Measurements from ENCODE around the gene PSTPIP1.

Gene PSTPIP1

DNA sequence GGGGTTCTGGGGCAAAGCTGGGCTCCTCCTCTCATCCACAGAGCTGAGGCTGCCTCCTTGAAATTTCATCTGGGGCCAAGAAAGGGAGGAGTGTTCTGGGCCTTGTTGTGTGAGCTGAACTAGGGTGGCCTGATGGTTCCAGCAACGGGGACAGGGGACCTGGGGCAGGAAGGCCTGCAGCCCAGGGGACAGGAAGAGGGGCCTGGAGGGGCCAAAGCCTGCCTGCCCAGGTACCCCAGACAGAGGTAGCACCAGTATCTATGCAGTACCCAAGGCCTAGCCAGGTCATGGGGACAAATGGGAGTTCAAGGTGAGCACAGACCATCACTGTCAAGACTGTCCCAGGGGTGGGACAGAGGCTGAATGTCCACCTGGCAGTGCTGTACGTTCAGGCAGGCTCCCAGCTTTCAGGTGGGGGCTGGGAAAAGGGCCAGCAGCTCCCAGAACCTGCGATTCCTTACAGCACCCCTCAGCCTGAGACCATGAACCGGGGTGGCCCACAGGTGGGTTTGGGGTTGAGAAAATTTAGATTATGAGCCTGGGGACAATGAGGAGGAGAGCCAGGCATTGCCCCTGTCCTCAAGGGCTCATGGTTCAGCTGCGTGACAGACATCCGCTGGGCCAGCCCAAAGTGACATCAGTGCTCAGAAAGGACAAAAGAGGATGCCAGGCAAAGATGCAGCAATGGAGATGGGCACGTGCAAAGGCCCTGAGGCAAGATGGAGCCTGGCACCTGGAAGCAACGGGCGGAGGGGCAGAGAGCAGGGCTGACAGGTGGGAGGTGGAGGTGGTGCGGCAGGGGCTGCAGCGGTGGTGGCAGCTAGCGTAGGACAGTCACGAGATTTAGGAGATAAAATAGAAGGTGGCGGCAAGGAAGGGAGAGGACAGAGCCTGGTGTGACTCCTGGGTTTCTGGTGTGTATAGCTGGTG lies 28.0 kb downstream of the PSTPIP1 start:
- DNase-seq (ENCODE audit: extremely low read depth, low read depth): no peak
- H3K4me3 ChIP-seq (replicated peaks; ENCODE audit: low read depth, low read length): no peak overlapping the region
- TF ChIP-seq, protein P1, sequence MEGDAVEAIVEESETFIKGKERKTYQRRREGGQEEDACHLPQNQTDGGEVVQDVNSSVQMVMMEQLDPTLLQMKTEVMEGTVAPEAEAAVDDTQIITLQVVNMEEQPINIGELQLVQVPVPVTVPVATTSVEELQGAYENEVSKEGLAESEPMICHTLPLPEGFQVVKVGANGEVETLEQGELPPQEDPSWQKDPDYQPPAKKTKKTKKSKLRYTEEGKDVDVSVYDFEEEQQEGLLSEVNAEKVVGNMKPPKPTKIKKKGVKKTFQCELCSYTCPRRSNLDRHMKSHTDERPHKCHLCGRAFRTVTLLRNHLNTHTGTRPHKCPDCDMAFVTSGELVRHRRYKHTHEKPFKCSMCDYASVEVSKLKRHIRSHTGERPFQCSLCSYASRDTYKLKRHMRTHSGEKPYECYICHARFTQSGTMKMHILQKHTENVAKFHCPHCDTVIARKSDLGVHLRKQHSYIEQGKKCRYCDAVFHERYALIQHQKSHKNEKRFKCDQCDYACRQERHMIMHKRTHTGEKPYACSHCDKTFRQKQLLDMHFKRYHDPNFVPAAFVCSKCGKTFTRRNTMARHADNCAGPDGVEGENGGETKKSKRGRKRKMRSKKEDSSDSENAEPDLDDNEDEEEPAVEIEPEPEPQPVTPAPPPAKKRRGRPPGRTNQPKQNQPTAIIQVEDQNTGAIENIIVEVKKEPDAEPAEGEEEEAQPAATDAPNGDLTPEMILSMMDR (IDR thresholded peaks at IDR 0.05; ENCODE audit: low read depth, low read length, missing control alignments): no peak

DNA sequence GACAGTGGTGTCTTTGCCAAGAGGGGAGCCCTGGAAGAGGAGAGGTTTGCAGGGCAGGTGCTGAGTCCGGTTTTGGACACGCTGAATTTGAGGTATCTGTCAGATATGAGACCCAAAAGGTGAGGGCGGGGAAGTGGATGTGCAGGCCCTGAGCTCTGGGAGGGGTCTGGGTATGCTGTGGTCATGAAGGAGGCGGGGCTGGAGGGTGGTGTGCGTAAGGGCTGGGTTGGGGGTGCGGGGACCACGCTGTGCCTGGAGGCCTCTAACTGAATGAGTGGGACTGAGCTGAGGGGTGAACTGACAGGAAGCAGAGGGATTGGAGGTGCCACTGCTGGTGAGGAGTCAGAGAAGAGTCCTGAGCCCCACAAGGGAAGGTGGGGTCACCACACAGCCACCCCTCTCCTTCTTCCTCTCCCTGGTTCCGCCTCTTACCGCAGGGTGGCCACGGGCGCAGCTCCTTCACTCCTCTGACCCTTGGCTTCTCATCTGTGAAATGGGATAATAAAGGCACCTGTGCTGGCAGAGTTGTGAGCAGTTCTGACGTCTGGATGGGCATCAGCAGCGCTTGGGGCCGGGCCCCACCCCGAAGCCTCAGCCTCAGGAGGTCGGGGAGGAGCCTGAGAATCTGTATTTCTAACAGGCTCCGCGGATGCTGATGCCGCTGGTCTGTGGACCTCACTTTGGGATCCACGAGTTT lies 28.8 kb downstream of the PSTPIP1 start:
- no peak overlapping the region for H3K4me3 ChIP-seq (replicated peaks; ENCODE audit: low read depth, low read length)
- no peak for DNase-seq (ENCODE audit: extremely low read depth, low read depth)
- TF ChIP-seq, protein P1 (IDR thresholded peaks at IDR 0.05; ENCODE audit: low read depth, low read length, missing control alignments): no peak

DNA sequence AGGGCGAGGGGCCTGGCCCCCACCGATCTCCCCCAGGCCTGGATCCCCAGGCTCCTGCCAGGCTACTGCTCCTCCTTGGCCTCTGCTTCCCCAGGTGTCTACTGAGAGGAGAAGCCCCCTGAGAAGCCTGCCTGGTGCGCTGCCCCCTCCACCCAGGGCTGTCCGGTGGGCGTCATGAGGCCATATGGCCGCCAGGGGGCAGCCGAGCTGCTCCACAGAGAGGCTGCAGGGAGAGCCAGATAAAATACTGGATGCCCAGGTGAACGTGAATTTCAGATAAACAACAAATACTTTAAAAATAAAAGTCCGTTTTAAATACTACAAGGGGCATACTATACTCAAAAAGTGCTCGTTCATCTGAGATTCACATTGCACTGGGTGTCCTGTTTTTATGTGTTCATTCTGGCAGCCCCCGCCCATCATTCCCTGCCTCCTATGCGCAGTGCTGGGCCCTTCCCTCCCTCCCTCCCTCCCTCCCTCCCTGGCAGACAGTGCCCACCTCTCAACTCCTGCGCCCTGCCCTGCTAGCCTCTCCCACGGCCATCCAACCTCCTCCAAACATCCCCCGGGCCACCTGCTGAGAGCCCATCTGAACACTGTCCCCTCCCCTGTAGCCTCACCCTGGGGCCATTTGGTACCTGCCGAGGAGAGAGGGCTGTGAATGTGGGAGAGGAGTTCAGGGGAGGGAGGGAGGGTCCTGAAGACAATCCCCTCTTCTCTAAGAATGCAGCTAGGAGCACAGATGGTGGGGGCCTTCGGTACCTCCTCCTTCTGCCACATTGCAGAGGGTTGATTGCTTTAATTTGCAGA lies 29.6 kb downstream of the PSTPIP1 start:
- no peak for DNase-seq (ENCODE audit: extremely low read depth, low read depth)
- TF ChIP-seq, protein P1 (IDR thresholded peaks at IDR 0.05; ENCODE audit: low read depth, low read length, missing control alignments): peak; percentile 96
- no peak overlapping the region for H3K4me3 ChIP-seq (replicated peaks; ENCODE audit: low read depth, low read length)

DNA sequence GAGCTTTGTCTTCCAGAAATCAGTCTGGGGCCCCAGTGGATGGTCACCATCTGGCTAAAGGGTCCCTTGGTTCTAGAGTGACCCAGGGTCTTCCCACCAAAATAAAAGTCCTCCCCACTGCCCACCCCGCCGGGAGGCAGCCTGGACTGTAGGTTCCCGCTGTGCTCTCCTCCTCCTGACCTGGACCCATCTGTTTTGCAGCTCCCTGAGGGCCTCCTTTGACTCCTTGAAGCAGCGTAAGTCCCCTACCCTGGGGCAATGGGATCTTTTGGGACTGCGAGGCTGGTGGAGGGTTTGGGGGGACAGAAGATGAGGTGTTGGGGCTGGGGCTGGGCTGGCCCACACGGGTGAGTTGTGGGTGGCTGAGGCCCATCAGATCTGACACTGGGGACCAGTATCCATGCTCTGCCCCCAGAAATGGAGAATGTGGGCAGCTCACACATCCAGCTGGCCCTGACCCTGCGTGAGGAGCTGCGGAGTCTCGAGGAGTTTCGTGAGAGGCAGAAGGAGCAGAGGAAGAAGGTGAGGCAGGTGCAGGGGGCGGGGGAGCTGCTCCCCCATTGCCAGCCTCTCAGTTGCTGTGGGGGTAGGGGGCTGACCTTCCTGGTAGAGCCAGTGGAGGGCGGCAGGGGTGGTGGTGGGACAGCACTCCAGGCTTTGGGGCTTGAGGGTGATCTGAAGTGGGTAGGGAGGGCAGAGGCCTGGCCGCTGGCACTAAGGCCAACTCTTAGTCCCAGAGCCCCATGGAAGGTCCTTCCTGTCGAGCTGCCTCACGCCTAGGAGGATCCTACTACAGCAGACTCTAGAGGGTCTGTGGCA lies 30.4 kb downstream of the PSTPIP1 start:
- H3K4me3 ChIP-seq (replicated peaks; ENCODE audit: low read depth, low read length): no peak overlapping the region
- TF ChIP-seq, protein P1 (IDR thresholded peaks at IDR 0.05; ENCODE audit: low read depth, low read length, missing control alignments): no peak
- no peak for DNase-seq (ENCODE audit: extremely low read depth, low read depth)

- H3K4me3 ChIP-seq (replicated peaks; ENCODE audit: low read depth, low read length): no peak overlapping the region
- no peak for DNase-seq (ENCODE audit: extremely low read depth, low read depth)
- TF ChIP-seq, protein P1 (IDR thresholded peaks at IDR 0.05; ENCODE audit: low read depth, low read length, missing control alignments): no peak
Measured at GRCh38 chr15:77025941-77026411, 31.1 kb downstream of the PSTPIP1 start.

All from HFF-Myc (cell line).